ENCODE results near the gene ITIH1.

DNA sequence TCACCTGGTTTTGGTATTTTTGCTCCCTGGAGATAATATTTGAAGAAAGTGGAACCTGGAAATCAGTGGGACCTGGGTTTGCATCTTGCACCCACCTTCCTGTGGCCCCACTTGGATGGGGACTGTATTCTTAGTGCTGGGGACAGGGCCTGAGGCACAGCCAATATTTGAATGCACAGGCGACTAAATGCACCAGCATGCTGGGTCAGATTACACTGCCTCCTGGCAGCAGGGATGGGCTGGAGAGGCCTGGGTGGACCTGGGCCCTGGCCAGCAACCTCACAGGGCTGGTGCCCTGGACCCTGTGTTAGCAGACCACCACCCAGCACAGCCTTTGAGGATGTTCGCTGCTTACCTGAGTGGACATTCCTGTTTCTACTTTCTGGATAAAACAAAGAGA lies 42.5 kb downstream of the ITIH1 start:
- TF ChIP-seq CTCF (IDR thresholded peaks at IDR 0.05; ENCODE audit: poor library complexity, severe bottlenecking) (no peak), TAF1 (IDR thresholded peaks at IDR 0.05; ENCODE audit: low read depth) (no peak), EZH2 (IDR thresholded peaks at IDR 0.05; ENCODE audit: borderline replicate concordance, insufficient read depth, low read length, poor library complexity, severe bottlenecking) (no peak), RAD21 (conservative IDR thresholded peaks at IDR 0.05) (no peak), POLR2AphosphoS5 (IDR thresholded peaks at IDR 0.05) (no peak), EP300 (conservative IDR thresholded peaks at IDR 0.05; ENCODE audit: poor library complexity, severe bottlenecking) (no peak), REST (IDR thresholded peaks at IDR 0.05; ENCODE audit: borderline replicate concordance) (no peak), MXI1 (conservative IDR thresholded peaks at IDR 0.05; ENCODE audit: poor library complexity, severe bottlenecking) (no peak)
